A549 treated with CpdA at 1 μM for 4 hours (cell line): ENCODE measurements around the gene GTF3C2. TPM values are rescaled to one million over a fixed set of nuclear protein-coding genes. Genes with fewer than 3 reads are reported as not detected.

ENCODE experiments used
- total RNA-seq: library from RNA; stranded (reverse); fragments of 200-300 nt; extraction: Qiagen RNA extraction; gene quantifications from 5 replicates; pipeline ENCODE4 v1.2.3, GENCODE V29; 2022; ENCODE audit warnings: low read depth

Gene GTF3C2, protein sequence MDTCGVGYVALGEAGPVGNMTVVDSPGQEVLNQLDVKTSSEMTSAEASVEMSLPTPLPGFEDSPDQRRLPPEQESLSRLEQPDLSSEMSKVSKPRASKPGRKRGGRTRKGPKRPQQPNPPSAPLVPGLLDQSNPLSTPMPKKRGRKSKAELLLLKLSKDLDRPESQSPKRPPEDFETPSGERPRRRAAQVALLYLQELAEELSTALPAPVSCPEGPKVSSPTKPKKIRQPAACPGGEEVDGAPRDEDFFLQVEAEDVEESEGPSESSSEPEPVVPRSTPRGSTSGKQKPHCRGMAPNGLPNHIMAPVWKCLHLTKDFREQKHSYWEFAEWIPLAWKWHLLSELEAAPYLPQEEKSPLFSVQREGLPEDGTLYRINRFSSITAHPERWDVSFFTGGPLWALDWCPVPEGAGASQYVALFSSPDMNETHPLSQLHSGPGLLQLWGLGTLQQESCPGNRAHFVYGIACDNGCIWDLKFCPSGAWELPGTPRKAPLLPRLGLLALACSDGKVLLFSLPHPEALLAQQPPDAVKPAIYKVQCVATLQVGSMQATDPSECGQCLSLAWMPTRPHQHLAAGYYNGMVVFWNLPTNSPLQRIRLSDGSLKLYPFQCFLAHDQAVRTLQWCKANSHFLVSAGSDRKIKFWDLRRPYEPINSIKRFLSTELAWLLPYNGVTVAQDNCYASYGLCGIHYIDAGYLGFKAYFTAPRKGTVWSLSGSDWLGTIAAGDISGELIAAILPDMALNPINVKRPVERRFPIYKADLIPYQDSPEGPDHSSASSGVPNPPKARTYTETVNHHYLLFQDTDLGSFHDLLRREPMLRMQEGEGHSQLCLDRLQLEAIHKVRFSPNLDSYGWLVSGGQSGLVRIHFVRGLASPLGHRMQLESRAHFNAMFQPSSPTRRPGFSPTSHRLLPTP
- 63.5 to 66.8 TPM (median 65.7 TPM) in 5 replicates for total RNA-seq

DNA sequence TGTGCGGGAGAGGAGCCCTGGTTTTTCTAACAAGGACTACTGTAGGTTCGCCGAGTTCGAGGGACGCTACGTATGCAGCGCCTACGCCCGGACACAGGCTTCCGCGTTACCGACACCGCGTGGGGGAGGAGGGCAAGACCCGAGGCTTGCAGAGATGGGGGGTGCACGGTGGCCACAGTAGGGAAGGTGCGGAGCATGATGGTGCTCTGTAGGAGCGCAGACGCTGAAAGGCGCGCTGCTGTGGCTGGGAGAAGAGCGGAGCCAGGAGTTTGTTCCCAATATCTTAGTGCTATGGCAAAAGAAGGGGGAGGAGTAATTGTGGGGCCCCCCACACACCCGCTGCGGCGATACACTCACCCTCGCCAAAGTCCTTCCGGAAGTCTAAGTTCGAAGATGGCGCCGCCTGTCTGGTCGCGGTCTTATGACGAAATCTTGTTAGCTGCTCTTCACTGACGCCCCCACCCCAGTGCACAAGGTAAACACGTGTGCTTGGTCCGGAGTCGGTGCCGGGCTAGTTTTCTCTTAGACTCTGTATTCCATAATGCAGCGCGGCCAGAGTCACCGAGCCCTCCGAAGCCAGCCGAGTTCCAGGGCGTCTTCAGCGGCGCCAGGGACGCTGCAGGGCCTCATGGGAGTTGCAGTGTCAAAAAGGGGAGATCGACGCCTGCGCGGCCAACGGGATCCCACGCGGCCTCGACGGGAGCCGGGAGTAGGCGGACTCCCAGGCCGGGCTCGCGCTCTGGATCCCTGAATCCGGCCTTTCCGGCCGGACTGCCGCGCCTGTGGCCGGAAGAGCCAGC lies at the start of gene GTF3C2:
GTF3C2 (minus strand) TSS at position 383 of the 800 bp plus-strand sequence. CDS start 13,210 bp downstream, outside the sequence.

DNA sequence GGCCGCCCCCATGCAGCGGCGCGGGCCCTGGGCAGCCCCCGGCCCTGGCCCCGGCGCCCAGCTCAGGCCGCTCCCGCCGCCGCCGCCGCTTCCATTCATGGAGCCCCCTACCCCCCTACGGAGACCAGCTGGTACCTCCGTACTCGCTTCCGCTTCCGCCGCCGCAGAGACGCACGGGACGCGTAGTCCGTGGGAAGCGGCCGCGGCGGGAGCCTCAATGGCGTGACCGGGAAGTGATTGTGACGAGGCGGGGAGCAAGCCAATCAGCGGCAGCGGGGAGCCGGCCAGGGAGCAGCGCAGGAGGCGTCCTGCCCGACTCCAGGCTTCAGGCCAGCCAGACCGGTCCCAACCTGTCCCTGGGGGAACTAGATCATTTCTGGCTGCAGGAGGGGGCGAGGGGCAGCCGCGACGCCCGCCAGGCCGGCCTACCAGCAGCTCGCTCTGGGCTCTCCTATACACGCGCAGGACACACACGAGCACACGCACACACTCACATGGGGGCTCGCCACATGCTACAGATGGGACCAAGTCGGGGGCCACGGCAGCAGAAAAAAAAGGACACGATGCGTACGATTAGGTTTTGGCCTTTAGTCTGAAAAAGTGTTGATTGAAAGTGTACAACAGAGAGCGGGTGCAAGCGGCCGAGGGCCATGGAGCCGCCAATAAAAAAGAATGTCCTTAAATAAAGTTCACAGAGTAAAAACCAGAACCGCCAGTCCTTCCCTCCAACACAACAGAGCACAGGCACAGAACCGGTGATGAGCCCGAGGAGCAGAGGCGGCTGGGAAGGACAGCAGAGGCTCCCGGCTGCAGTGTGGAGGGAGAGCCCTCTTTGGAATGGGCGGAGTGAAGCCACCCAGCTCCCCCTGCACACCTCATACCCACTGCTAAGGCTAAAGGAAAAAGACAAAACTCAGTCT lies 24.3 kb upstream of the GTF3C2 start, which contains the start of gene ZNF513:
ZNF513 (minus strand) TSS at position 109 of the 920 bp plus-strand sequence. CDS start 208 bp downstream, outside the sequence.

DNA sequence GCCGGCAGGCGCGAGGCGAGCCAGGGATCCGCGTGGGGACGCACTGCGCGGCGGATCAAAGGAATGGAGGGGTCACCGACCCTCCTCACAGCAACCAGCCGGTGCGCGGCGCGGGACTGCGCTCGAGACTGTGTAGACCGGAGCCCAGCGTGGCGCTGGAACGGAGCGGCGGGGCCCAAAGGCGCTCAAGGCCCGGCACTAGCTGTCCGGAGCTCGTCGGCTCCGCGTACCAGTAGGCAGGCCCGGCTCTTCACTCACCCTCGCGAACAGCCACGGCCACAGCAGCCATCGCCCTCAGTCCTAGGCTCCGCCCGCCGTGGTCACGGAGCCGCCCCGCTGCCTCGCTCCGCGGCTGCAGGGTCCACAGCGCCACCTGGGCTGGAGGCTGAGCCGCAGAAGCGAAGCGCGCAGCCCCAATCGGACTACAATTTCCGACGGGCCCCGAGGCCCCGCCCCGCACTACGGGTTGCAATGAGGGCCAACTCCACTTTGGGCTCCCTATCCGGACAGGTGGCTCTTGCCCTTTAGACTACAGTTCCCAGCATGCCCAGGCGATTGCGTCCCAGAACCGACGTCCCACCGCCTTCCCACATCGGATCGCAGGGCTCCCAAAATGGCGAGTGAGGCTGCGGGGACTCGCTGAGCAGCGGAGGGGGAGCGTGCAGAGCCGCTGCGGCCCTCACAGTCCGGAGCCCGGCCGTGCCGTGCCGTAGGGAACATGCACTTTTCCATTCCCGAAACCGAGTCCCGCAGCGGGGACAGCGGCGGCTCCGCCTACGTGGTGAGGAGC lies 13.7 kb upstream of the GTF3C2 start, which contains the start of the genes EIF2B4 and SNX17:
EIF2B4 (minus strand) TSS at position 313 of the 790 bp plus-strand sequence; CDS start at position 289, 24 bp downstream.
SNX17 (plus strand) TSS at position 591 of the 790 bp plus-strand sequence; CDS start at position 719, 128 bp downstream.

DNA sequence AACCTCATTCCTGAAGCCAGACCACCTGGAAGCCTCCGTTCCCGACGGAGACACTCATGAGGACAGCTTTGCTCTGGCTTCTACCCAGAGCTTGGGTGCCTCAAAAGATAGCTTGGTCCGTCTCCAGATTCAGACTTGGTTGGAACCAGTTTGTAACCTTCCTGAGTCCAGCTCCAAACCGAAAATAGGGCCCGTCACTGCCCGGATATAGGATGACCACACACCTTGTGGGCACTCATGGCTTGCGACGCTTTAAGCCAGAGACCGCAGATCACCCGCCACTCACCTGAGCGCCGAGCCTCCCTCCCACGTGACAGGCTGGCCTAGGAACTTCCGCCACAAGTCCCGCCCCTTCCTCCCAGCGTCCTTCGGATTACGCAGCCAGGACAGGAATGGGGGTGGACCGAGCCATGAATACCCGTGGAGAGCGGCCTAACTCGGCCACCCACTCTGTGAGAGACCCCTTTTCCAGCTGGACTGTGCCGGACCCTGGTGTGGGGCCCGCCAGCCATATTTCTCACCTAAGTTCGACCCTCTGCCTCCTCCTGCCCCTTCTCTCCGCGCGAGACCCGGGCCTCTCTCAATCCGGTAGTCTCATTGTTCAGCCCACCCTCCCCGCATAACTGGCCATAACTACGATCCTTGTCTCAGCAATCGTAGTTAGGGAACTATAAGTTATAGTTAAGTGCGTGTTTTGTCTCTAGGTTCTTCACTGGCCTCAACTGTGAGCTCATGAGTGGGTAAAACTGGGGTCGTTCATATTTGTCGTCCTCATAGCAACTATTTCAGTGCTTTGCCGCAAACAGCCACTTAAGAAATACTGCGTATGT lies 33.6 kb downstream of the GTF3C2 start, which contains the start of gene MPV17:
MPV17 (minus strand) TSS at position 332 of the 830 bp plus-strand sequence. CDS start 580 bp downstream, outside the sequence.

DNA sequence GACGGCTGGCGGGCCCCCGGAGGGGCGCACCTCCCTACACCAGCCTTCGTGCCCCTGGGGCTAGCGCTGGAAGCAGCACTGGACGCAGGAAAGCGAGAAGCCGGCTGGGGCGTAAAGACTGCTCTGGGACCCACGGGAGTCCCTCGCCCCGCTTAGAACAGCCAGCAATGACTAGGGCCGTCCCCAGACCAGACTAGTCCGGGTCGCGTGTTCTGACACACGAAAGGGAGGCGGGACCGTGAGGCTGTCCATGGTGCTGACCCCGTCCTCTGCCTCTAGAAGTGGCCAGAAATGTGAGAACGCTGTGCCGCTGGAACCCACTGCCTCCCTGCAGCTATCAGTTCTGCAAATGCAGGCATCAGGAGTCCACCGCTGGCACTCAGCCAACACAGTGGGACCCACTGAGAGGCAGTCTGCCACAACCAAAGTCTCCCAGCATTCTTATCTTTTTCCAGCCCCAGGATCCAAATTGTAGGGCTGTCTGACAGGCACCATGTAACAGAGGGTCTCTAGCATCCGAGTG lies 48.1 kb downstream of the GTF3C2 start, which contains the start of gene UCN:
UCN (minus strand) TSS at position 87 of the 523 bp plus-strand sequence. CDS start 550 bp downstream, outside the sequence.

DNA sequence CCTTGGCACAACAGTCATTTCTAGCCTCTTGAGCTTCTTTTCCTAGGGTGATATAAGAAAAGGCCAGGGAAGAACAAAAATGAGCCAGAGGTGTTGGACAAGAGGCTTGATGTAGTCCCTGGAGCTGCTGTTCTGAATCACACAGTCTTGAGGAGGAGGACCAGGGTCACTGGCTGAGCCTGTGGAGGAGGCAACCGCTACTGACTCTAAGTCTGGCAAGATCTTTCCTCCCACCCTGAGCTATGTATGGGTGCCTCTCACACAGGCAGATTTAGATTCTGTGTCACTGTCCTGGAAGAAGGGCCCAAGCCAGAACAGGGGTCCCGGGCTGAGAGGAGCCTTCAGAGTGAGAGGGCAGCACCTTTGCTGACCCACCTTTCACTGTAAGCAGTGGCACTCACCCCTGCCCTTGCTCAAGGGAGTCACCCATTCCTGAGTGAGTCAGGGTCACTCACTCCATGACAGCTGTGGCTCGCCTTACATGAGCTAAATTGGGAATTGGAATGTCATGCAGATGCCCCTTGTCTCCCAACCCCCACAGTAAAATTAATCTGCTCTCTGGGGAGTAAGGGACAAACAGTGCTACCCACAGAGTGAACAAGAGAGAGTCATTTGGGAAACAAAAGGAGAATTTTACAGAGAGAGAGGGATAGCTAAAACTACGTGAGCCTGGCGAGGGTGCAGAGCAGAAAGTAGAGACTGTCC lies 74.6 kb downstream of the GTF3C2 start, which contains the start of gene TRIM54:
TRIM54 (plus strand) TSS at position 575 of the 705 bp plus-strand sequence. CDS start 303 bp downstream, outside the sequence.

Other genes starting within 250 kb of the GTF3C2 start
- gene CGREF1, start 237.6 kb downstream of the GTF3C2 start, total RNA-seq: 6.1 to 8.7 TPM (median 7.4 TPM) in 5 replicates
- 0.63 to 2.3 TPM (median 1.9 TPM) in 5 replicates for gene ABHD1, start 232.9 kb downstream of the GTF3C2 start, total RNA-seq
- 49.1 to 75.6 TPM (median 69.1 TPM) in 5 replicates for gene PREB, start 222.1 kb downstream of the GTF3C2 start, total RNA-seq
- gene PRR30, start 217.4 kb downstream of the GTF3C2 start, total RNA-seq: not detected in 5 replicates
- gene TCF23, start 207.8 kb downstream of the GTF3C2 start, total RNA-seq: not detected in 5 replicates
- gene ATRAID, start 144.7 kb downstream of the GTF3C2 start, total RNA-seq: 194 to 223 TPM (median 212 TPM) in 5 replicates
- gene SLC5A6, start 144.5 kb downstream of the GTF3C2 start, total RNA-seq: 68.5 to 80.1 TPM (median 72.2 TPM) in 5 replicates
- 54.8 to 73.0 TPM (median 66.8 TPM) in 5 replicates for gene CAD, start 139.4 kb downstream of the GTF3C2 start, total RNA-seq
- gene SLC30A3, start 93.7 kb downstream of the GTF3C2 start, total RNA-seq: 2.6 to 3.8 TPM (median 3.4 TPM) in 5 replicates
- gene DNAJC5G, start 81.3 kb downstream of the GTF3C2 start, total RNA-seq: not detected in 5 replicates
- 0.34 to 0.73 TPM (median 0.48 TPM) in 5 replicates for gene TRIM54, start 74.3 kb downstream of the GTF3C2 start, total RNA-seq
- 0.96 to 2.3 TPM (median 1.5 TPM) in 5 replicates for gene UCN, start 48.3 kb downstream of the GTF3C2 start, total RNA-seq
- gene MPV17, start 33.7 kb downstream of the GTF3C2 start, total RNA-seq: 74.7 to 95.4 TPM (median 90.5 TPM) in 5 replicates
- gene EIF2B4, start 13.6 kb upstream of the GTF3C2 start, total RNA-seq: 56.2 to 66.4 TPM (median 65.0 TPM) in 5 replicates
- gene SNX17, start 13.9 kb upstream of the GTF3C2 start, total RNA-seq: 131 to 146 TPM (median 141 TPM) in 5 replicates
- 8.9 to 15.6 TPM (median 14.8 TPM) in 5 replicates for gene ZNF513, start 24.0 kb upstream of the GTF3C2 start, total RNA-seq
- 165 to 183 TPM (median 172 TPM) in 5 replicates for gene PPM1G, start 52.8 kb upstream of the GTF3C2 start, total RNA-seq
- gene NRBP1, start 71.9 kb upstream of the GTF3C2 start, total RNA-seq: 130 to 142 TPM (median 141 TPM) in 5 replicates
- gene KRTCAP3, start 85.6 kb upstream of the GTF3C2 start, total RNA-seq: 0.37 to 1.5 TPM (median 0.70 TPM) in 5 replicates
- 9.8 to 12.3 TPM (median 10.6 TPM) in 5 replicates for gene IFT172, start 133.0 kb upstream of the GTF3C2 start, total RNA-seq
- 3.3 to 4.6 TPM (median 4.0 TPM) in 5 replicates for gene FNDC4, start 138.4 kb upstream of the GTF3C2 start, total RNA-seq
- gene GCKR, start 140.1 kb upstream of the GTF3C2 start, total RNA-seq: 0.15 to 0.91 TPM (median 0.33 TPM) in 5 replicates
- gene ZNF512, start 226.3 kb upstream of the GTF3C2 start, total RNA-seq: 13.6 to 18.2 TPM (median 16.8 TPM) in 5 replicates